ENCODE results near the gene CYTH3.
A peak's percentile ranks its signal among the peaks of the same experiment; 100 is the strongest.

CYTH3 gene

GRCh38 chr7:6182993-6183392 lies 89.4 kb downstream of the CYTH3 start:
- no peak for TF ChIP-seq CTCF (IDR thresholded peaks at IDR 0.05; ENCODE audit: control insufficient read depth, insufficient read depth, low read depth, low read length, missing control alignments)
- DNase-seq (ENCODE audit: low read depth), result no peak
- H3K4me3 ChIP-seq (ENCODE audit: control insufficient read depth, low read depth, low read length), result no peak overlapping the region

- no peak overlapping the region for H3K4me3 ChIP-seq (ENCODE audit: control insufficient read depth, low read depth, low read length)
- DNase-seq (ENCODE audit: low read depth), result no peak
- TF ChIP-seq CTCF (IDR thresholded peaks at IDR 0.05; ENCODE audit: control insufficient read depth, insufficient read depth, low read depth, low read length, missing control alignments), result no peak
These were observed 91.3 kb downstream of the CYTH3 start for GRCh38 chr7:6181136-6181535.

- no peak for DNase-seq (ENCODE audit: low read depth)
- TF ChIP-seq CTCF (IDR thresholded peaks at IDR 0.05; ENCODE audit: control insufficient read depth, insufficient read depth, low read depth, low read length, missing control alignments), result no peak
- H3K4me3 ChIP-seq (ENCODE audit: control insufficient read depth, low read depth, low read length), result no peak overlapping the region
These were observed 92.1 kb downstream of the CYTH3 start for GRCh38 chr7:6180344-6180725.

GRCh38 chr7:6179620-6180343 lies 92.6 kb downstream of the CYTH3 start:
- H3K4me3 ChIP-seq (ENCODE audit: control insufficient read depth, low read depth, low read length), result no peak overlapping the region
- no peak for TF ChIP-seq CTCF (IDR thresholded peaks at IDR 0.05; ENCODE audit: control insufficient read depth, insufficient read depth, low read depth, low read length, missing control alignments)
- no peak for DNase-seq (ENCODE audit: low read depth)

GRCh38 chr7:6178298-6179029 lies 94.0 kb downstream of the CYTH3 start:
- TF ChIP-seq CTCF (IDR thresholded peaks at IDR 0.05; ENCODE audit: control insufficient read depth, insufficient read depth, low read depth, low read length, missing control alignments), result no peak
- no peak for DNase-seq (ENCODE audit: low read depth)
- H3K4me3 ChIP-seq (ENCODE audit: control insufficient read depth, low read depth, low read length), result no peak overlapping the region

- no peak overlapping the region for H3K4me3 ChIP-seq (ENCODE audit: control insufficient read depth, low read depth, low read length)
- DNase-seq (ENCODE audit: low read depth), result peak; percentile 25
- TF ChIP-seq CTCF (IDR thresholded peaks at IDR 0.05; ENCODE audit: control insufficient read depth, insufficient read depth, low read depth, low read length, missing control alignments), result no peak
These were observed 96.8 kb downstream of the CYTH3 start for GRCh38 chr7:6175645-6176044.
